K562 (cell line): ENCODE measurements around the gene ADTRP. TPM values are rescaled to one million over a fixed set of nuclear protein-coding genes. Genes with fewer than 3 reads are reported as not detected.
A peak's percentile ranks its signal among the peaks of the same experiment; 100 is the strongest.

ENCODE experiments used
- ATF3 ChIP-seq, 2 experiments: fragments of 450-650 bp in 1 of 2; sonication (generic) in 1 of 2; formaldehyde crosslinking in 1 of 2; IDR thresholded peaks in 1 of 2; conservative IDR thresholded peaks in 1 of 2; 2 replicates each; pipeline versions ENCODE4 v1.6.1 to v1.8.1; 2016 to 2023; ENCODE audit warnings: mild to moderate bottlenecking in 2 of 2, moderate library complexity in 2 of 2, inconsistent platforms in 1 of 2, missing genetic modification reagents in 1 of 2
- ATF4 ChIP-seq: fragments of 450-650 bp; formaldehyde crosslinking; IDR thresholded peaks from 2 replicates; pipeline ENCODE4 v1.4.0; 2022; ENCODE audit warnings: mild to moderate bottlenecking, moderate library complexity
- CXXC5 ChIP-seq: fragments of 250-450 bp; sonication (Bioruptor Pico); IDR thresholded peaks from 2 replicates; pipeline ENCODE4 v1.8.0; 2022; ENCODE audit warnings: inconsistent platforms, mild to moderate bottlenecking, moderate library complexity
- MEIS2 ChIP-seq: fragments of 450-650 bp; IDR thresholded peaks from 2 replicates; pipeline ENCODE4 v1.6.1; 2014; ENCODE audit warnings: mild to moderate bottlenecking; ENCODE audit not compliant: partially characterized antibody
- NKRF ChIP-seq: fragments of 450-650 bp; IDR thresholded peaks from 2 replicates; pipeline ENCODE4 v1.6.1; 2016; ENCODE audit warnings: borderline replicate concordance
- RBBP5 ChIP-seq: fragments of 200-600 bp; sonication (generic); IDR thresholded peaks from 2 replicates; pipeline ENCODE4 v1.6.1; 2012; ENCODE audit warnings: borderline replicate concordance, mild to moderate bottlenecking, low read length, control low read depth, inconsistent platforms; ENCODE audit not compliant: insufficient read depth, poor library complexity, severe bottlenecking
- ZNF449 ChIP-seq: fragments of 250-450 bp; sonication (Bioruptor Pico); IDR thresholded peaks from 2 replicates; pipeline ENCODE4 v1.8.0; 2022; ENCODE audit warnings: moderate library complexity, mild to moderate bottlenecking, inconsistent platforms
- polyA plus RNA-seq, 8 experiments: library from polyadenylated mRNA; depleted of rRNA in 4 of 8; stranded (reverse) in 5 of 8; unstranded in 3 of 8; fragments of >200 nt; fragmentation: Nextera tagmentation in 2 of 8; fragmentation: Illumina TruSeq in 1 of 8; extraction: Ambion mirVana in 2 of 8; extraction: Trizol in 1 of 8; gene quantifications; 2 replicates each; pipeline versions ENCODE4 v1.2.1 to v1.2.3, GENCODE V29; 2011 to 2014; ENCODE audit warnings: inconsistent platforms in 1 of 8, missing spikeins in 1 of 8
- total RNA-seq, 7 experiments: library from RNA; depleted of rRNA in 6 of 7; stranded (reverse); fragments of >200 nt in 6 of 7; fragmentation: Illumina TruSeq in 2 of 7; extraction: Trizol in 2 of 7; gene quantifications; 2 replicates each; pipeline versions ENCODE4 v1.2.1 to v1.2.3, GENCODE V29; 2011 to 2021; ENCODE audit warnings: low replicate concordance in 1 of 7

Gene ADTRP
- total and polyA plus RNA-seq, 9 of the 15 experiments (the other 6 are each of a cell fraction or from before 2014, with no cell fraction given) = 7.4 to 24.0 (median 13.6) TPM

GRCh38 chr6:11738661-11739375 lies 39.8 kb downstream of the ADTRP start (continued):
- TF ChIP-seq NKRF = no peak
- TF ChIP-seq ZNF449 (CRISPR knock-in tag) = peak; percentile 7; the same call in 1 of the 2 replicates
- peak; percentile 95 for TF ChIP-seq MEIS2
- TF ChIP-seq ATF3 (IDR thresholded peaks at IDR 0.05) = peak; percentile 91
- TF ChIP-seq ATF3 (CRISPR knock-in tag; conservative IDR thresholded peaks at IDR 0.05) = no peak
- TF ChIP-seq ATF4 (CRISPR knock-in tag) = peak; percentile 89
- no peak for TF ChIP-seq RBBP5
- peak; percentile 31; the same call in 1 of the 2 replicates for TF ChIP-seq CXXC5
